AG04450 (cell line): Measurements from ENCODE around the gene SAV1. TPM values are rescaled to one million over a fixed set of nuclear protein-coding genes. Genes with fewer than 3 reads are reported as not detected.

Source experiments
- CTCF ChIA-PET: fragments of 300-600, 350-600 bp; formaldehyde crosslinking; extraction: SDS; loops from one replicate; lab custom pipeline; 2022; ENCODE audit warnings: antibody characterized with exemption, inconsistent platforms; lab: Charles Lee
- POLR2A ChIA-PET: fragments of 350-600 bp; formaldehyde crosslinking; extraction: SDS; loops from one replicate; lab custom pipeline; 2021; ENCODE audit warnings: antibody characterized with exemption, inconsistent platforms; lab: Yijun Ruan, JAX
- DNase-seq: peaks from one replicate; pipeline ENCODE4 v3.0.0-alpha.2; 2011; ENCODE audit warnings: low read depth, low spot score
- H3K27ac ChIP-seq: one replicate; pipeline ENCODE4 v1.5.1; 2012; ENCODE audit warnings: low read depth, low read length, control low read depth
- H3K27me3 ChIP-seq: one replicate; pipeline ENCODE4 v1.6.0; 2012; ENCODE audit warnings: low read length; ENCODE audit not compliant: control insufficient read depth, insufficient read depth
- H3K4me3 ChIP-seq: 2 replicates; pipeline ENCODE4 v1.5.1; 2011; ENCODE audit warnings: mild to moderate bottlenecking, low read depth, low read length, control low read depth
- H3K9me3 ChIP-seq: 2 replicates; pipeline ENCODE4 v1.5.1; 2012; ENCODE audit warnings: low read length; ENCODE audit not compliant: control insufficient read depth, insufficient read depth
- CTCF ChIP-seq: IDR thresholded peaks from 2 replicates; pipeline ENCODE4 v1.5.1; 2011; ENCODE audit warnings: low read depth, low read length, control low read depth, inconsistent platforms
- polyA plus RNA-seq: library from polyadenylated mRNA; depleted of rRNA; stranded (reverse); fragments of >200 nt; gene quantifications from 2 replicates; pipeline ENCODE4 v1.2.3, GENCODE V29; 2011

The SAV1 gene
- polyA plus RNA-seq, 1 experiment: 33.8 TPM

- no peak overlapping the region for H3K4me3 ChIP-seq
- TF ChIP-seq CTCF: no peak
- H3K27me3 ChIP-seq: no peaks in the 10 kb centered on the region
- H3K9me3 ChIP-seq: no peaks in the 10 kb centered on the region
- CTCF ChIA-PET: interaction anchor here (0.6 to 2.5 kb wide), 6 partner anchors 14 to 163 kb away, joined by 3 to 14 read pairs (median 4); no protein-coding TSS in a partner anchor
- POLR2A ChIA-PET: no interaction called here
- no peak overlapping the region for H3K27ac ChIP-seq
- no peak for DNase-seq
These were observed 52.6 kb downstream of the SAV1 start for GRCh38 chr14:50615552-50615951.

DNA sequence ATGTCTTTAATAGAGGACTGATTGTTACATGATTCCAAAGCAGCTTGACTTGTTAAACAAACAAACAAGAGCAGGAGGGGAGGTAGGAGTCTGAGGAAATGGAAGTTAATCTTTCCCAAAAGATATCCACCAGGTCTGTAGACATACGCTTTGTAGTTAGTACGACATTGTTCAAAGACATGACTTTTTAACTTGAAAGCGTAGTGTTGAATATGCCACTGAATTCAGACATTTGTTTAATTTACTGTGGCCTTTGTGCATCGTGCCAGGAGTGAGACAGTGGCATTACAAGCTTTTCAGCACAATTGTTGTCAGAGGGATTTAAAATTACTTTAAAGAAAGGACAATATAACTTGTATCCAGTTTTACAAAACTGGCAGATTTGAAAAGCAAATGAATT is 53.0 kb downstream of the SAV1 start:
- POLR2A ChIA-PET: no interaction called here
- TF ChIP-seq CTCF: no peak
- Histone ChIP-seq H3K4me3 (no peak overlapping the region), H3K9me3 (no peaks in the 10 kb centered on the region), H3K27ac (no peak overlapping the region), H3K27me3 (no peaks in the 10 kb centered on the region)
- no peak for DNase-seq
- CTCF ChIA-PET: interaction anchor here (0.9 to 2.5 kb wide), 4 partner anchors 14 to 162 kb away, joined by 3 to 14 read pairs (median 5); no protein-coding TSS in a partner anchor

- CTCF ChIA-PET: interaction anchor here (0.6 kb wide), 1 partner anchor 248 kb away, joined by 7 read pairs; no protein-coding TSS in a partner anchor
- TF ChIP-seq CTCF: no peak
- Histone ChIP-seq H3K27ac (no peak overlapping the region), H3K9me3 (no peaks in the 10 kb centered on the region), H3K4me3 (no peak overlapping the region), H3K27me3 (no peaks in the 10 kb centered on the region)
- POLR2A ChIA-PET: no interaction called here
- DNase-seq: no peak
These were observed 55.3 kb downstream of the SAV1 start for GRCh38 chr14:50612806-50613205.

GRCh38 chr14:50610465-50610864 is 57.6 kb downstream of the SAV1 start:
- DNase-seq: no peak
- Histone ChIP-seq H3K9me3 (no peaks in the 10 kb centered on the region), H3K4me3 (no peak overlapping the region), H3K27me3 (no peaks in the 10 kb centered on the region), H3K27ac (no peak overlapping the region)
- CTCF ChIA-PET: interaction anchor here (0.6 to 2.4 kb wide), 3 partner anchors 10 to 394 kb away, joined by 3 to 7 read pairs (median 4); no protein-coding TSS in a partner anchor
- no peak for TF ChIP-seq CTCF
- POLR2A ChIA-PET: interaction anchor here (0.6 kb wide), 1 partner anchor 56 kb away, joined by 5 read pairs; no protein-coding TSS in a partner anchor

- Histone ChIP-seq H3K4me3 (no peak overlapping the region), H3K27ac (no peak overlapping the region), H3K27me3 (no peaks in the 10 kb centered on the region), H3K9me3 (no peaks in the 10 kb centered on the region)
- DNase-seq: no peak
- no peak for TF ChIP-seq CTCF
- ChIA-PET CTCF (interaction anchor here (1.5 to 2.4 kb wide), 4 partner anchors 8 to 169 kb away, joined by 4 to 8 read pairs (median 6); no protein-coding TSS in a partner anchor), POLR2A (no interaction called here)
These were observed 59.7 kb downstream of the SAV1 start for GRCh38 chr14:50608302-50608851.
